Spleen (tissue), 11 donors: Measurements from ENCODE around the gene MPP1. TPM values are rescaled to one million over a fixed set of nuclear protein-coding genes. Genes with fewer than 3 reads are reported as not detected.

Experiments
- DNase-seq: peaks from one replicate; pipeline ENCODE4 v3.0.0-alpha.2; 2020
- H3K27ac ChIP-seq, 8 donors: fragments of 200-600 bp; sonication (generic) in 7 of 8; 1 replicate in 4 of 8; 2 replicates in 4 of 8; pipeline versions ENCODE4 v1.5.0 to v1.8.0; 2016 to 2021; ENCODE audit warnings: inconsistent platforms in 4 of 8, mild to moderate bottlenecking in 4 of 8, moderate library complexity in 1 of 8
- H3K27me3 ChIP-seq, 7 donors: fragments of 200-600 bp; sonication (generic) in 6 of 7; replicated peaks in 1 of 7; 1 replicate in 4 of 7; 2 replicates in 3 of 7; pipeline versions ENCODE4 v1.5.0 to v1.8.0; 2016 to 2021; ENCODE audit warnings: inconsistent platforms in 3 of 7, mild to moderate bottlenecking in 1 of 7
- H3K36me3 ChIP-seq, 6 donors: fragments of 200-600 bp; sonication (generic) in 5 of 6; 1 replicate in 4 of 6; 2 replicates in 2 of 6; pipeline versions ENCODE4 v1.5.0 to v1.8.0; 2016 to 2021; ENCODE audit warnings: inconsistent platforms in 2 of 6
- H3K4me1 ChIP-seq, 6 donors: fragments of 200-600 bp; sonication (generic) in 5 of 6; 1 replicate in 3 of 6; 2 replicates in 3 of 6; pipeline versions ENCODE4 v1.5.0 to v1.8.0; 2016 to 2021; ENCODE audit warnings: inconsistent platforms in 3 of 6
- H3K4me3 ChIP-seq, 8 donors: fragments of 200-600 bp; sonication (generic) in 7 of 8; 1 replicate in 4 of 8; 2 replicates in 4 of 8; pipeline versions ENCODE4 v1.5.0 to v1.8.0; 2016 to 2021; ENCODE audit warnings: inconsistent platforms in 4 of 8, mild to moderate bottlenecking in 4 of 8, moderate library complexity in 2 of 8
- H3K9me3 ChIP-seq, 8 donors: fragments of 200-600 bp; sonication (generic) in 7 of 8; 1 replicate in 4 of 8; 2 replicates in 4 of 8; pipeline versions ENCODE4 v1.5.0 to v1.8.0; 2016 to 2021; ENCODE audit warnings: inconsistent platforms in 4 of 8
- POLR2A ChIP-seq, 3 donors: fragments of 450-650 bp; IDR thresholded peaks; one replicate each; pipeline ENCODE4 v1.5.1; 2017; ENCODE audit warnings: antibody characterized with exemption in 3 of 3, mild to moderate bottlenecking in 1 of 3
- POLR2AphosphoS5 ChIP-seq, 3 donors: sonication (generic); formaldehyde crosslinking; IDR thresholded peaks; one replicate each; pipeline ENCODE4 v1.5.1; 2017; ENCODE audit warnings: antibody characterized with exemption in 3 of 3
- WGBS, 5 donors: extraction: QIAGEN DNeasy Blood & Tissue Kit in 3 of 5; methylation state at CpG; one replicate each; pipeline versions ENCODE4 v1.1.5 to v1.1.7; 2013 to 2018; 5-methylcytosine and 5-hydroxymethylcytosine counted together
- intact Hi-C: fragments of 100-400 bp; cut with DNase I; formaldehyde crosslinking; loops from one replicate; pipeline ENCODE4 v1.15.0; 2023; ENCODE audit warnings: low total_unique reads
- polyA plus RNA-seq, 3 donors: library from polyadenylated mRNA; stranded (reverse); fragments of 200-250 nt; gene quantifications; one replicate each; pipeline ENCODE4 v1.2.1, GENCODE V29; 2013
- total RNA-seq, 7 donors: library from RNA; depleted of rRNA in 3 of 7; stranded (reverse); fragments of >200 nt in 3 of 7; fragmentation: NEBNext Ultra II Directional in 4 of 7; extraction: Animal tissue kit (Norgen Biotek cat#: 25700) in 4 of 7; gene quantifications; one replicate each; pipeline versions ENCODE4 v1.1.0 to v1.2.1, GENCODE V29; 2016 to 2021
- TF ChIP-seq, protein P1 (sequence below), 11 experiments: fragments of 200-600 bp in 7 of 11; fragments of 450-650 bp in 4 of 11; sonication (generic) in 4 of 11; IDR thresholded peaks in 8 of 11; conservative IDR thresholded peaks in 3 of 11; 1 replicate in 7 of 11; 2 replicates in 4 of 11; pipeline versions ENCODE4 v1.4.0 to v1.8.0; 2016 to 2021; ENCODE audit warnings: antibody characterized with exemption in 11 of 11, inconsistent platforms in 4 of 11, mild to moderate bottlenecking in 1 of 11
- donor health status: healthy with polysubstance abuse.
- donor health status: DM: no; HTN: no; CAD: no; lungs with moderate emphysema.
- donor health status: DM: no; HTN: no; CAD: no.
- donor health status: Bipolar disorder and iron deficiency.
- donor health status: healthy.
- donor health status: DM: no; HTN: no; CAD: no.
- donor health status: DM: yes; HTN: yes; CAD: no.

The MPP1 gene
- total and polyA plus RNA-seq, 10 donors: 24.3 to 122 (median 80.0) TPM

DNA sequence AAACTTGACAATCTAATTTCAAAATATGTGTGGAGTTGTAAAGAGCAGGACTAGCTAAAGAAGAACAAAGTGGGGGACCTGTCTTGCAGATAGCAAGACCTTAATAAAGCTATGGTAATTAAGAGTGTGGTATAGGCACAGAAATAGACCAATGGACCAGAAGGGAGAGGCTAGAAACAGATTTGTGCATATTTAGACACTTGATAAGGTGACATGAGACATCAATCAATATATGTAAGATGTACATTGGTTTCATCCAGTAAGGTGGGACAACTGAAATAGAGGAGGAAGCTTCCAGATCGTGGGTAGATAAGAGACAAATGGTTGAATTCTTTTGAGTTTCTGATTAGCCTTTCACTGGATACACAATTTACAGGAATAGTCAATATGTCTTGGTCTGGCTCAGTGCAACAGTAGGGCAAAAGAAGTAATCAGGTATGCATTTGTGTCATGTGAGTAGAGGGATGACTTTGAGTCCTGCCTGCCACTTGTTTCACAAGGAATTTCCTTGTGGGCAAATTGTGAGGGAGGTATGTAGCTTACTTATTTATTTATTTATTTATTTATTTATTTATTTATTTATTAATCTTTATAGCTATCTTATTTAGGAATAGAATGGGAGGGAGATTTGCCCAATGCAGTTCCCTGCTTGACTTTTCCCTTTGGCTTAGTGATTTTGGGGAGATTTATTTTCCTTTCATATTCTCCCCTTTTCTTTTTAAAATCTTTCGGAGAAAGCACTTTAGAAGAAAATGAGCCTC, 7.2 kb upstream of the MPP1 start:
- H3K27ac ChIP-seq: no peak overlapping the region
- H3K9me3 ChIP-seq: no peaks in the 10 kb centered on the region
- intact Hi-C loops: no loop called here
- H3K4me1 ChIP-seq: no peaks in the 10 kb centered on the region
- H3K36me3 ChIP-seq: no peaks in the 10 kb centered on the region
- H3K27me3 ChIP-seq: no peaks in the 10 kb centered on the region
- H3K4me3 ChIP-seq: no peak overlapping the region
- no peak for DNase-seq
- TF ChIP-seq POLR2AphosphoS5 (IDR thresholded peaks at IDR 0.05) (no peak), POLR2A (IDR thresholded peaks at IDR 0.05) (no peak)
- TF ChIP-seq, protein P1, sequence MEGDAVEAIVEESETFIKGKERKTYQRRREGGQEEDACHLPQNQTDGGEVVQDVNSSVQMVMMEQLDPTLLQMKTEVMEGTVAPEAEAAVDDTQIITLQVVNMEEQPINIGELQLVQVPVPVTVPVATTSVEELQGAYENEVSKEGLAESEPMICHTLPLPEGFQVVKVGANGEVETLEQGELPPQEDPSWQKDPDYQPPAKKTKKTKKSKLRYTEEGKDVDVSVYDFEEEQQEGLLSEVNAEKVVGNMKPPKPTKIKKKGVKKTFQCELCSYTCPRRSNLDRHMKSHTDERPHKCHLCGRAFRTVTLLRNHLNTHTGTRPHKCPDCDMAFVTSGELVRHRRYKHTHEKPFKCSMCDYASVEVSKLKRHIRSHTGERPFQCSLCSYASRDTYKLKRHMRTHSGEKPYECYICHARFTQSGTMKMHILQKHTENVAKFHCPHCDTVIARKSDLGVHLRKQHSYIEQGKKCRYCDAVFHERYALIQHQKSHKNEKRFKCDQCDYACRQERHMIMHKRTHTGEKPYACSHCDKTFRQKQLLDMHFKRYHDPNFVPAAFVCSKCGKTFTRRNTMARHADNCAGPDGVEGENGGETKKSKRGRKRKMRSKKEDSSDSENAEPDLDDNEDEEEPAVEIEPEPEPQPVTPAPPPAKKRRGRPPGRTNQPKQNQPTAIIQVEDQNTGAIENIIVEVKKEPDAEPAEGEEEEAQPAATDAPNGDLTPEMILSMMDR (IDR thresholded peaks at IDR 0.05 in 8 of 11, conservative IDR thresholded peaks at IDR 0.05 in 3 of 11): no peak
- whole genome bisulfite sequencing, 5 donors: 68 to 89% (median 87%) methylated on average over 2 of the region's 2 CpGs

- TF ChIP-seq POLR2A (IDR thresholded peaks at IDR 0.05): no peak
- TF ChIP-seq POLR2AphosphoS5 (IDR thresholded peaks at IDR 0.05): no peak
- TF ChIP-seq, protein P1 (IDR thresholded peaks at IDR 0.05 in 8 of 11, conservative IDR thresholded peaks at IDR 0.05 in 3 of 11): no peak
- H3K4me3 ChIP-seq: no peak overlapping the region
- intact Hi-C loops: no loop called here
- WGBS, 5 donors: 42 to 72% (median 60%) methylated on average over 1 of the region's 1 CpG
- no peaks in the 10 kb centered on the region for H3K36me3 ChIP-seq
- no peak for DNase-seq
- H3K4me1 ChIP-seq: peaks cover 0 to 7% (median 4%) of the 10 kb centered on the region in 6 donors
- H3K9me3 ChIP-seq: peaks cover 0 to 9% (median 0%) of the 10 kb centered on the region in 8 donors
- no peaks in the 10 kb centered on the region for H3K27me3 ChIP-seq
- H3K27ac ChIP-seq: no peak overlapping the region
Observed at GRCh38 chrX:154809939-154810665, 4.8 kb upstream of the MPP1 start.

GRCh38 chrX:154806837-154807501, 1.7 kb upstream of the MPP1 start:
- TF ChIP-seq, protein P1 (IDR thresholded peaks at IDR 0.05 in 8 of 11, conservative IDR thresholded peaks at IDR 0.05 in 3 of 11): no peak
- TF ChIP-seq POLR2A (IDR thresholded peaks at IDR 0.05) (no peak), POLR2AphosphoS5 (IDR thresholded peaks at IDR 0.05) (no peak)
- WGBS, 5 donors: 87 to 98% (median 94%) methylated on average over 5 of the region's 5 CpGs
- DNase-seq: no peak

More at GRCh38 chrX:154806837-154807501, 1.7 kb upstream of the MPP1 start:
- Histone ChIP-seq H3K27ac (no peak overlapping the region), H3K4me3 (no peak overlapping the region), H3K4me1 (peaks cover 0 to 36% (median 23%) of the 10 kb centered on the region in 6 donors), H3K9me3 (peaks cover 0 to 9% (median 0%) of the 10 kb centered on the region in 8 donors), H3K36me3 (no peaks in the 10 kb centered on the region), H3K27me3 (no peaks in the 10 kb centered on the region)
- intact Hi-C loops: no loop called here
